Ishikawa (cell line): ENCODE measurements around the gene ALOX5AP.

Source experiments
- CEBPB ChIP-seq: IDR thresholded peaks from 2 replicates; pipeline ENCODE4 v1.6.1; 2012
- CREB1 ChIP-seq: IDR thresholded peaks from 2 replicates; pipeline ENCODE4 v1.6.1; 2012; ENCODE audit warnings: low read depth
- EGR1 ChIP-seq: IDR thresholded peaks from 2 replicates; pipeline ENCODE4 v1.6.1; 2012
- EP300 ChIP-seq: IDR thresholded peaks from 2 replicates; pipeline ENCODE4 v1.6.1; 2012; ENCODE audit warnings: borderline replicate concordance
- FOXM1 ChIP-seq: IDR thresholded peaks from 2 replicates; pipeline ENCODE4 v1.6.1; 2012; ENCODE audit warnings: low read depth, borderline replicate concordance
- MAX ChIP-seq: IDR thresholded peaks from 2 replicates; pipeline ENCODE4 v1.6.1; 2012
- NFIC ChIP-seq: IDR thresholded peaks from 2 replicates; pipeline ENCODE4 v1.6.1; 2012
- RAD21 ChIP-seq: IDR thresholded peaks from 2 replicates; pipeline ENCODE4 v1.6.1; 2012; ENCODE audit warnings: low read depth
- REST ChIP-seq: IDR thresholded peaks from 2 replicates; pipeline ENCODE4 v1.6.1; 2012; ENCODE audit warnings: low read depth, mild to moderate bottlenecking
- TAF1 ChIP-seq: IDR thresholded peaks from 2 replicates; pipeline ENCODE4 v1.6.1; 2012; ENCODE audit warnings: low read depth, mild to moderate bottlenecking
- TCF12 ChIP-seq: IDR thresholded peaks from 2 replicates; pipeline ENCODE4 v1.6.1; 2012; ENCODE audit warnings: low read depth
- TEAD4 ChIP-seq: IDR thresholded peaks from 2 replicates; pipeline ENCODE4 v1.6.1; 2012
- USF1 ChIP-seq: IDR thresholded peaks from 2 replicates; pipeline ENCODE4 v1.6.1; 2012
- YY1 ChIP-seq: IDR thresholded peaks from 2 replicates; pipeline ENCODE4 v1.6.1; 2012; ENCODE audit warnings: low read depth
- ZBTB7A ChIP-seq: IDR thresholded peaks from 2 replicates; pipeline ENCODE4 v1.6.1; 2012; ENCODE audit warnings: low read depth

ALOX5AP gene

GRCh38 chr13:30720172-30720869, 15.0 kb upstream of the ALOX5AP start:
- TF ChIP-seq TAF1 (no peak), MAX (no peak), EP300 (no peak), USF1 (no peak), CEBPB (no peak), CREB1 (no peak), YY1 (no peak), EGR1 (no peak)

- TF ChIP-seq FOXM1, result no peak
Measured at GRCh38 chr13:30721936-30722335, 13.4 kb upstream of the ALOX5AP start.

- TF ChIP-seq FOXM1, result no peak
- TF ChIP-seq REST, result no peak
- no peak for TF ChIP-seq TAF1
- no peak for TF ChIP-seq CEBPB
- TF ChIP-seq CREB1, result no peak
- TF ChIP-seq NFIC, result no peak
- TF ChIP-seq EGR1, result no peak
- TF ChIP-seq ZBTB7A, result no peak
- TF ChIP-seq EP300, result no peak
- TF ChIP-seq TEAD4, result no peak
- TF ChIP-seq MAX, result no peak
- TF ChIP-seq USF1, result no peak
- no peak for TF ChIP-seq YY1
- TF ChIP-seq TCF12, result no peak
- TF ChIP-seq RAD21, result no peak
Measured at GRCh38 chr13:30722361-30722760, 13.0 kb upstream of the ALOX5AP start.

GRCh38 chr13:30724778-30725177, 10.6 kb upstream of the ALOX5AP start:
- TF ChIP-seq TCF12 (no peak), USF1 (no peak), ZBTB7A (no peak), CREB1 (no peak), EP300 (no peak), EGR1 (no peak), YY1 (no peak), MAX (no peak), NFIC (no peak), REST (no peak), TAF1 (no peak)

- TF ChIP-seq TEAD4, result no peak
- no peak for TF ChIP-seq TCF12
- TF ChIP-seq NFIC, result no peak
- TF ChIP-seq CEBPB, result no peak
- no peak for TF ChIP-seq USF1
- no peak for TF ChIP-seq TAF1
- no peak for TF ChIP-seq FOXM1
- TF ChIP-seq CREB1, result no peak
- no peak for TF ChIP-seq REST
- no peak for TF ChIP-seq ZBTB7A
- no peak for TF ChIP-seq RAD21
Measured at GRCh38 chr13:30725326-30726085, 9.8 kb upstream of the ALOX5AP start.
